Activated T-cell treated with anti-CD3 and anti-CD28 coated beads, Interleukin-2, amount 50 U/mL, for 24 hours (primary cell): ENCODE data around the gene FAM117B.
"Not testable (repeated sequence)": the region's sequence is repeated elsewhere in the genome, so short reads cannot be mapped to it uniquely, and the experiment has no call there.

ENCODE experiments used
- DNase-seq: peaks from one replicate; pipeline ENCODE4 v3.0.0-alpha.2; 2020
- H3K27ac Mint-ChIP-seq: 2 replicates; pipeline ENCODE4 v1.8.0; 2020; ENCODE audit warnings: mild to moderate bottlenecking, mixed read lengths
- H3K27me3 Mint-ChIP-seq: 2 replicates; pipeline ENCODE4 v1.8.0; 2020; ENCODE audit warnings: mixed read lengths
- H3K36me3 Mint-ChIP-seq: 2 replicates; pipeline ENCODE4 v1.8.0; 2020; ENCODE audit warnings: low read depth, mixed read lengths
- H3K4me1 Mint-ChIP-seq: 2 replicates; pipeline ENCODE4 v1.8.0; 2020; ENCODE audit warnings: low read depth, mixed read lengths
- H3K4me3 Mint-ChIP-seq: 2 replicates; pipeline ENCODE4 v1.8.0; 2020; ENCODE audit warnings: mild to moderate bottlenecking, moderate library complexity, mixed read lengths
- H3K9me3 Mint-ChIP-seq: 2 replicates; pipeline ENCODE4 v1.8.0; 2020; ENCODE audit warnings: mixed read lengths

Gene FAM117B

GRCh38 chr2:202669841-202670240 is 35.1 kb downstream of the FAM117B start:
- H3K4me1 Mint-ChIP-seq: peaks cover 89% of the 10 kb centered on the region
- H3K27me3 Mint-ChIP-seq: no peaks in the 10 kb centered on the region
- no peaks in the 10 kb centered on the region for H3K36me3 Mint-ChIP-seq
- peaks cover 2% of the 10 kb centered on the region for H3K9me3 Mint-ChIP-seq
- peak overlapping the region; percentile 86 for H3K27ac Mint-ChIP-seq
- H3K4me3 Mint-ChIP-seq: peak overlapping the region; percentile 53
- DNase-seq: no peak

DNA sequence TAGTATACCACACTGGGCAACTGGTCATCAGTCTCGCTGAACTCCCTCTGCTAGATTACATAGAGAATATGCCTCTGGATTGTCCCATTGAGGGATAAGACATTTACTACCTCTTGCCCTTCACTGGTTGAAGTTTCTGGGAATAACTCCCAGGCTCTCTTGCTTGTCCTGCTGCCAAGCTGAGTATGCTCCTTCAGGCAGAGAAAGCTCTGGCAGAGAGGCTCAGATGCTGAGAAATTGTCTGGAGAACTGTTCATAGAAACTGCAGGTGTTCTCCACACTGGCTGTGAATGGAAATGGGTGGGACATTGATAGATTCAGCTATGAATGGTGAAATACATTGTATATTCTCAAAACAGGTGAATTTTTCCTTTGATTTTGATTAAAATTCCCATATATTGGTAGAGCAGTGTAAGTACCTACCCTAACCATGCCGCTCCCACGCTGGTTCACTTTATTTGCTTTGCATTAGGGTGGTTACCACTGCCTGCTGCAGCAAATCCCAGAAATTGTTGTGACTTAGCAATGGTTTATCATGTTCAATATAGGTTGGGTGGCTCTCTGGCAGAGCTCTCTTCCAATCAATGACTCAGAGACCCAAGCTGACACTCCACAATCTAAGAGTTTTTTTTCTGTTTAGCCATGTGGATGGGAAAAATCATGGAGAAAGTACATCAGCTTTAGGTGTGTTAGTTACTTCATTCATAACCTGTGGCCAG is 36.7 kb downstream of the FAM117B start:
- Mint-ChIP-seq H3K4me3 (no peak overlapping the region), H3K36me3 (peaks cover 3% of the 10 kb centered on the region), H3K27ac (no peak overlapping the region), H3K9me3 (peaks cover 7% of the 10 kb centered on the region), H3K4me1 (peaks cover 80% of the 10 kb centered on the region), H3K27me3 (no peaks in the 10 kb centered on the region)
- no peak for DNase-seq

DNA sequence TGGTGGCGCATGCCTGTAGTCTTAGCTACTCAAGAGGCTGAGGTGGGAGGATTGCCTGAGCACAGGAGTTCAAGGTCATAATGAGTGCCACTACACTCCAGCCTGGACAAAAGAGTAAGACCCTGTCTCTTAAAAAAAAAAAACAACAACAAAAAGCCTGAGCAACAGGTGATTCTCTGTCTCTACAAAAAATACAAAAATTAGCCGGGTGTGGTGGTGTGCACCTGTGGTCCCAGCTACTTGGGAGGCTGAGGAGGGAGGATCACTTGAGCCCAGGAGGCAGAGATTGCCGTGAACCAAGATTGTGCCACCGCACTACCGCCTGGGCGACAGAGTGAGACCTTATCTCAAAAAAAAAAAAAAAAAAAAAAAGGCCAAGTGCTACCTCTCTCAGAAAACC is 40.3 kb downstream of the FAM117B start:
- H3K4me3 Mint-ChIP-seq, DNase-seq, H3K27me3 Mint-ChIP-seq: not testable (repeated sequence)
- H3K36me3 Mint-ChIP-seq: peaks cover 19% of the 10 kb centered on the region
- H3K9me3 Mint-ChIP-seq: peaks cover 18% of the 10 kb centered on the region
- H3K4me1 Mint-ChIP-seq: peaks cover 73% of the 10 kb centered on the region
- H3K27ac Mint-ChIP-seq: peak overlapping the region; percentile 63

DNA sequence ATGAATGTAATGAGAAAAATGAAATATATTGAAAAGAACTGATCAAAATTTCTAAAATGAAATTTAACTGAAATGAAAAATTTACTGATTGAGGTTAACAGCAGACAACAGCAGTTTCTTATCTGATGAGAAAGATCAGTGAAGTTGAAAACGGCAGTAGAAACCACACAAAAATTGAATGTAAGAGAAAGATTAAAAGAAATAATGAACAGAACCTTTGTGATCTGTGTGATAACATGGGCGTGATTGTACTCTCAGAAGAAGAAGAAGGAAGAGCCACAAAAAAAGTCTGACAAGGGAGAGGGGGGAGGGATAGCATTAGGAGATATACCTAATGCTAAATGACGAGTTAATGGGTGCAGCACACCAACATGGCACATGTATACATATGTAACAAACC is 45.2 kb downstream of the FAM117B start:
- Mint-ChIP-seq H3K27ac (peak overlapping the region; percentile 4), H3K36me3 (peaks cover 38% of the 10 kb centered on the region), H3K4me1 (peaks cover 47% of the 10 kb centered on the region), H3K9me3 (peaks cover 31% of the 10 kb centered on the region), H3K4me3 (no peak overlapping the region), H3K27me3 (no peaks in the 10 kb centered on the region)
- no peak for DNase-seq

DNA sequence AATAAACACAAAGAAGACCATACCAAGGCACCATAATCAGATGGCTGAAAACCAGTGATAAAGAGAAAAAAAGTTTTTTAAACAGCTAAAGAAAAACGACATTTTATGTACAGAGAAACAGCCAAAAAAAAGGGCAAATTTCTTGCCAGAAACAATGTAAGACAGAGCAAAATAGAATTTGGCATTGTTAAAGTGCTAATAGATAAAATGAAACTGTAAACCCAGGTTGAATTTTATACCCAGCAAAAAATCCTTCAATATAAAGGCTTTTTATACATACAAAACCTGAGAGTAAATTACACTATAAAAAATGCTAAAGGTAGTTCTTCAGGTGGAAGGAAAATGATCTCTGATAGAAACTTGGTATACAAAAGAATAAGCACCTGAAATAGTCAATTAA is 45.7 kb downstream of the FAM117B start:
- H3K27ac Mint-ChIP-seq: peak overlapping the region; percentile 4
- DNase-seq: no peak
- H3K27me3 Mint-ChIP-seq: no peaks in the 10 kb centered on the region
- H3K4me1 Mint-ChIP-seq: peaks cover 45% of the 10 kb centered on the region
- H3K4me3 Mint-ChIP-seq: no peak overlapping the region
- H3K9me3 Mint-ChIP-seq: peaks cover 29% of the 10 kb centered on the region
- peaks cover 36% of the 10 kb centered on the region for H3K36me3 Mint-ChIP-seq

- DNase-seq: no peak
- peaks cover 27% of the 10 kb centered on the region for H3K9me3 Mint-ChIP-seq
- H3K4me1 Mint-ChIP-seq: peaks cover 46% of the 10 kb centered on the region
- H3K36me3 Mint-ChIP-seq: peaks cover 35% of the 10 kb centered on the region
- no peak overlapping the region for H3K4me3 Mint-ChIP-seq
- H3K27me3 Mint-ChIP-seq: no peaks in the 10 kb centered on the region
- H3K27ac Mint-ChIP-seq: no peak overlapping the region
Measured at GRCh38 chr2:202681688-202682205, 47.0 kb downstream of the FAM117B start.

DNA sequence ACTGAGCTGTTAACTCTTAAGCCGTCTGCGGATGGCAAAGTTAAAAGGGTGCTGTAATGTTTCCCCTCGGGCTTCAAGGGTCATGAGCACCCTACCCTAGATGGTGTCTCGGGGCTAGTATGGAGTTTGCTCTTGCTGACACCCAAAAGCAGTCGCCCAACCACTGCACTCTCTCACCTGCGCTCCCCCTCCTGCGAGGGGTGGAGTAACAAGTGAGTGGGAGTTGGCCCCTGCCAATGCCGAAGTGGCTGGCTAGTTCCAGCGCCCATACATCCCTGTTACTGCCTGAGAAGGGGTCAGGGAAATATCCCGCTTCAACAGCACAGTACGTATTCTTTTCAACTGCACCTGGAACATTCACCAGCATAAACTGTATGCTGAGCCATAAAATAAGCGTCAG is 47.5 kb downstream of the FAM117B start:
- peaks cover 27% of the 10 kb centered on the region for H3K9me3 Mint-ChIP-seq
- peaks cover 48% of the 10 kb centered on the region for H3K4me1 Mint-ChIP-seq
- no peak for DNase-seq
- H3K36me3 Mint-ChIP-seq: peaks cover 35% of the 10 kb centered on the region
- H3K27me3 Mint-ChIP-seq: no peaks in the 10 kb centered on the region
- H3K27ac Mint-ChIP-seq: peak overlapping the region; percentile 66
- H3K4me3 Mint-ChIP-seq: no peak overlapping the region

- DNase-seq: no peak
- Mint-ChIP-seq H3K4me3 (no peak overlapping the region), H3K27ac (peak overlapping the region; percentile 2), H3K27me3 (no peaks in the 10 kb centered on the region), H3K4me1 (peaks cover 57% of the 10 kb centered on the region), H3K36me3 (peaks cover 2% of the 10 kb centered on the region), H3K9me3 (peaks cover 2% of the 10 kb centered on the region)
Measured at GRCh38 chr2:202687276-202687675, 52.5 kb downstream of the FAM117B start.

- peak overlapping the region; percentile 96 for H3K27ac Mint-ChIP-seq
- H3K27me3 Mint-ChIP-seq: no peaks in the 10 kb centered on the region
- no peak for DNase-seq
- no peak overlapping the region for H3K4me3 Mint-ChIP-seq
- peaks cover 3% of the 10 kb centered on the region for H3K36me3 Mint-ChIP-seq
- H3K4me1 Mint-ChIP-seq: peaks cover 66% of the 10 kb centered on the region
- no peaks in the 10 kb centered on the region for H3K9me3 Mint-ChIP-seq
Measured at GRCh38 chr2:202689459-202689858, 54.7 kb downstream of the FAM117B start.

DNA sequence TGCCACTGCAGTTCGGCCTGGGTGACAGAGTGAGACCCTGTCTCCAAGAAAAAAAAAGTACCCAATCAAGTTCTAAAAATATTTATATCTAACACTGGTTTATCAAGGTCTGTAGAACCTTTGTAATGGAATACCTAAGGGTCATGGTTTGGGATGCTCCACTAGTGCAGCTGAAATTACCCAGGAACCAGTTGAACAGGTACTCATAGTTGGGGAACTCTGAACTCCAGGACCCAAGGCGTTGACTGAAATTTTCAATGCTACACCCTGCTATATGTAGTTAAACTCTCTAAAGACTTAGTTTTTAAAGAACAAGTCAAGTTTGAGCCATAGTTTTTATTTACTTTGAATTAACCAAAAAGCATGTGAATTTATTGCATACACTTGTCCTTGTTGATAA is 55.1 kb downstream of the FAM117B start:
- DNase-seq: no peak
- H3K27me3 Mint-ChIP-seq: no peaks in the 10 kb centered on the region
- H3K4me1 Mint-ChIP-seq: peaks cover 71% of the 10 kb centered on the region
- no peaks in the 10 kb centered on the region for H3K9me3 Mint-ChIP-seq
- peaks cover 3% of the 10 kb centered on the region for H3K36me3 Mint-ChIP-seq
- no peak overlapping the region for H3K4me3 Mint-ChIP-seq
- H3K27ac Mint-ChIP-seq: peak overlapping the region; percentile 96

DNA sequence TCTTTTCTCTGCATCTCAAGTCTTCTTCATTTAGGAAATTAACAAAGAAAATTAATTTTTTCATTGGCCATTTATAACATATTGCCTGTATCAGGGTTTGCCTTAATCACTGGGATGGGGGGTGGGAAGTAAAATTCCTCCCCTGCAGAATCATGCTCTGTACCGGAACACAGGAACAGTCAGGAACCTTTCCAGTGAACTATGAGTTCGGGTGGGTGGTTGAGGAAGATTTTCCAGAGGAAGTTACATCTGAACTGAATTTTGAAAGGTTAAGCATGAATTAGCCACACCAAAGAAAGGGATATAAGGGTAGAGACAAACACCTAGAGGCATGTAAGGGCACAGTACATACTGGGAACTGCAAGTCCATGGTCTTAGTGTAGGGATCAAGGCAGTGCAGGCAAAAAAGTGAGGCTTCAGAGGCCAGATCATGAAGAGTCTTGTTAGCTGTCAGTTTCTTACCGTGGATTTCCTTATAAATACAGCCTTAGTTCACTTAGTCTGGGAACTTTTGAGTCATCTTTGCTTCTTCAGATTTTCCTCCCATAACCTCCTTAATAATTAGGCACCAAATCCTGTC is 55.6 kb downstream of the FAM117B start:
- H3K4me3 Mint-ChIP-seq: peak overlapping the region; percentile 53
- H3K4me1 Mint-ChIP-seq: peaks cover 76% of the 10 kb centered on the region
- DNase-seq: no peak
- peak overlapping the region; percentile 96 for H3K27ac Mint-ChIP-seq
- no peaks in the 10 kb centered on the region for H3K9me3 Mint-ChIP-seq
- peaks cover 3% of the 10 kb centered on the region for H3K36me3 Mint-ChIP-seq
- H3K27me3 Mint-ChIP-seq: no peaks in the 10 kb centered on the region

GRCh38 chr2:202693503-202693902 is 58.7 kb downstream of the FAM117B start:
- H3K4me3 Mint-ChIP-seq: no peak overlapping the region
- H3K9me3 Mint-ChIP-seq: no peaks in the 10 kb centered on the region
- H3K27me3 Mint-ChIP-seq: no peaks in the 10 kb centered on the region
- peak overlapping the region; percentile 81 for H3K27ac Mint-ChIP-seq
- H3K4me1 Mint-ChIP-seq: peaks cover 64% of the 10 kb centered on the region
- DNase-seq: no peak
- peaks cover 17% of the 10 kb centered on the region for H3K36me3 Mint-ChIP-seq

DNA sequence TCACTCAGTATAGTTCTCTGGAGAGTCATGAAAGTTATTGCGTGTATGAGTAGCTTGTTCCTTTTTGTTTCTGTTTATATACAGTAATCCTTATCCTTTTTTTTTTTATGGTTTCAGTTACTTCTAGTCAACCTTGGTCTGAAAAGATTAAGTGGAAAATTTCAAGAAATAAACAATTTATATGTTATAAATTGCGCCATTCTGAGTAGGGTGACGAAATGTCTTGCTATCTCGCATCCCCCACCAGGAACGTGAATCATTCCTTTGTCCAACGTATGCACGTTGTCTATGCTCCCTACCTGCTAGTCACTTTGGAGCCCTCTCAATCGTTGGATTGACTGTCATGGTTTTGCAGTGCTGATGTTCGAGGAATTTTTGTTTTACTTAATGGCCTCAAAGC is 60.4 kb downstream of the FAM117B start:
- no peak for DNase-seq
- no peak overlapping the region for H3K4me3 Mint-ChIP-seq
- H3K27me3 Mint-ChIP-seq: no peaks in the 10 kb centered on the region
- H3K27ac Mint-ChIP-seq: peak overlapping the region; percentile 35
- H3K4me1 Mint-ChIP-seq: peaks cover 59% of the 10 kb centered on the region
- H3K36me3 Mint-ChIP-seq: peaks cover 29% of the 10 kb centered on the region
- H3K9me3 Mint-ChIP-seq: no peaks in the 10 kb centered on the region

GRCh38 chr2:202700075-202700901 is 65.5 kb downstream of the FAM117B start:
- Mint-ChIP-seq H3K27me3 (no peaks in the 10 kb centered on the region), H3K4me1 (peaks cover 60% of the 10 kb centered on the region), H3K27ac (peak overlapping the region; percentile 90)

More at GRCh38 chr2:202700075-202700901, 65.5 kb downstream of the FAM117B start:
- peaks cover 29% of the 10 kb centered on the region for H3K36me3 Mint-ChIP-seq
- H3K4me3 Mint-ChIP-seq: peak overlapping the region; percentile 53
- H3K9me3 Mint-ChIP-seq: no peaks in the 10 kb centered on the region
- no peak for DNase-seq
